GM15510 (cell line): ENCODE data around the gene SNAI3.

Experiments
- POLR2A ChIP-seq: IDR thresholded peaks from 3 replicates; pipeline ENCODE4 v1.6.1; 2011; ENCODE audit warnings: borderline replicate concordance; ENCODE audit not compliant: insufficient read length; ENCODE audit errors: extremely low read depth

Gene SNAI3

GRCh38 chr16:88694221-88695087, 8.1 kb upstream of the SNAI3 start:
- TF ChIP-seq POLR2A: no peak

GRCh38 chr16:88693420-88694177, 7.3 kb upstream of the SNAI3 start:
- TF ChIP-seq POLR2A: no peak

- no peak for TF ChIP-seq POLR2A
Observed at GRCh38 chr16:88692861-88693260, 6.6 kb upstream of the SNAI3 start.

- no peak for TF ChIP-seq POLR2A
Observed at GRCh38 chr16:88691924-88692560, 5.7 kb upstream of the SNAI3 start.

- no peak for TF ChIP-seq POLR2A
Observed at GRCh38 chr16:88691129-88691813, 5.0 kb upstream of the SNAI3 start.

- TF ChIP-seq POLR2A: no peak
Observed at GRCh38 chr16:88690341-88691128, 4.2 kb upstream of the SNAI3 start.

- no peak for TF ChIP-seq POLR2A
Observed at GRCh38 chr16:88688013-88688778, 1.9 kb upstream of the SNAI3 start.

- TF ChIP-seq POLR2A: no peak
Observed at GRCh38 chr16:88687676-88688012, 1.3 kb upstream of the SNAI3 start.

GRCh38 chr16:88687254-88687576, 908 bp upstream of the SNAI3 start:
- no peak for TF ChIP-seq POLR2A

- no peak for TF ChIP-seq POLR2A
Observed at GRCh38 chr16:88686062-88686438, 257 bp downstream of the SNAI3 start.

- no peak for TF ChIP-seq POLR2A
Observed at GRCh38 chr16:88685156-88686061, 898 bp downstream of the SNAI3 start.

- TF ChIP-seq POLR2A: no peak
Observed at GRCh38 chr16:88684569-88685155, 1.6 kb downstream of the SNAI3 start.
